ENCODE measurements around the gene OTOF. TPM values are rescaled to one million over a fixed set of nuclear protein-coding genes. Genes with fewer than 3 reads are reported as not detected.

The OTOF gene
- total and polyA plus RNA-seq, 12 donors, result 0.03 to 0.25 (median 0.08) TPM; not detected in 8

DNA sequence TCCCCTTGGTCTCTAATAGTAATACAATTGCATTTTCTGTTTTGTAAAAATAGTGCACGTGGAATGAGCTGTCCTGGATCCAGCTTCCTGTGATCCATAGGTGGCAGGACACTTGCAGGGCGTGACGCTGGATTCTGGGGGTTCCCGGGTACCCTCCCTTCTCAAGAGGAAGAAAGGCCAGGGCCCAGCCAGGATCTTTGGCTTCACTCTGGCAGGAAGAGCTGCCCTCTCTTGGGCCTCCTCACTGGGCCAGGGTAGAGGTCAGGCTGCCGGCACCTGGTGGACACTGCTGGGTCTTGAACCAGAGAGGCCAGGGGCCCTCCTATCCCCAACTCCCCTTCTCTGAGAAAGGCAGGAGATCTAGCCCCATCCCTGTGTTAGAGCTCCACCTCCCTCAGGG lies 37.8 kb upstream of the OTOF start:
- Histone ChIP-seq H3K27me3 (peaks cover 0 to 23% (median 20%) of the 10 kb centered on the region in 7 donors), H3K4me3 (no peak overlapping the region), H3K36me3 (no peaks in the 10 kb centered on the region), H3K4me1 (no peaks in the 10 kb centered on the region), H3K9me3 (no peaks in the 10 kb centered on the region), H3K27ac (no peak overlapping the region)
- TF ChIP-seq, protein P1, sequence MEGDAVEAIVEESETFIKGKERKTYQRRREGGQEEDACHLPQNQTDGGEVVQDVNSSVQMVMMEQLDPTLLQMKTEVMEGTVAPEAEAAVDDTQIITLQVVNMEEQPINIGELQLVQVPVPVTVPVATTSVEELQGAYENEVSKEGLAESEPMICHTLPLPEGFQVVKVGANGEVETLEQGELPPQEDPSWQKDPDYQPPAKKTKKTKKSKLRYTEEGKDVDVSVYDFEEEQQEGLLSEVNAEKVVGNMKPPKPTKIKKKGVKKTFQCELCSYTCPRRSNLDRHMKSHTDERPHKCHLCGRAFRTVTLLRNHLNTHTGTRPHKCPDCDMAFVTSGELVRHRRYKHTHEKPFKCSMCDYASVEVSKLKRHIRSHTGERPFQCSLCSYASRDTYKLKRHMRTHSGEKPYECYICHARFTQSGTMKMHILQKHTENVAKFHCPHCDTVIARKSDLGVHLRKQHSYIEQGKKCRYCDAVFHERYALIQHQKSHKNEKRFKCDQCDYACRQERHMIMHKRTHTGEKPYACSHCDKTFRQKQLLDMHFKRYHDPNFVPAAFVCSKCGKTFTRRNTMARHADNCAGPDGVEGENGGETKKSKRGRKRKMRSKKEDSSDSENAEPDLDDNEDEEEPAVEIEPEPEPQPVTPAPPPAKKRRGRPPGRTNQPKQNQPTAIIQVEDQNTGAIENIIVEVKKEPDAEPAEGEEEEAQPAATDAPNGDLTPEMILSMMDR (IDR thresholded peaks at IDR 0.05), result no peak
- 61 to 75% methylated on average over 5 of the region's 5 CpGs for WGBS, 2 donors
- ATAC-seq, result no peak
- DNase-seq, result no peak
- intact Hi-C loops (cut with DNase I), result no loop called here

DNA sequence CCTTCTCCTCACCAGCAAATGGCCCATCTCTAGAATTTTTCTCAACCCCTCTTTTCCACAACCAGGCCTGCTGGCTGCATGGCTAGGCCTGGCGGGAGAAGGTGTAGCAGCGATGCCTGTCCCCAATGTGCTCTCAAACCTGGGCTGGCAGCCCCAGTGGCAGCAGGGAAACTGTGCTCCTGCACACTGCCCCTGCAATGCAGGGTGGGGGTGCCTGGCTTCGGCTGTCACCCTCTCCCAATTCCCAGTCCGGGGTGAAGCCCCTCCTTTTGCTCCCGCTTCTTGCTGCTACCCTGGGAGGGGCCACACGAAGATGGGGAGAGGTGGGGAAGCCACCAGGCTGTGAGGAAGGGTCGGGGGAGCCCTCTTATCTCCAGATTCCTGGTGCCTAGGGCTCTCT lies 36.1 kb upstream of the OTOF start:
- Histone ChIP-seq H3K4me3 (no peak overlapping the region), H3K4me1 (no peaks in the 10 kb centered on the region), H3K27ac (no peak overlapping the region), H3K9me3 (no peaks in the 10 kb centered on the region), H3K36me3 (no peaks in the 10 kb centered on the region), H3K27me3 (peaks cover 0 to 13% (median 5%) of the 10 kb centered on the region in 7 donors)
- intact Hi-C loops (cut with DNase I), result no loop called here
- 80 to 82% methylated on average over 7 of the region's 7 CpGs for WGBS, 2 donors
- peak in 1 of 8 donors; percentile 12 for ATAC-seq
- TF ChIP-seq, protein P1 (IDR thresholded peaks at IDR 0.05), result no peak
- no peak for DNase-seq

DNA sequence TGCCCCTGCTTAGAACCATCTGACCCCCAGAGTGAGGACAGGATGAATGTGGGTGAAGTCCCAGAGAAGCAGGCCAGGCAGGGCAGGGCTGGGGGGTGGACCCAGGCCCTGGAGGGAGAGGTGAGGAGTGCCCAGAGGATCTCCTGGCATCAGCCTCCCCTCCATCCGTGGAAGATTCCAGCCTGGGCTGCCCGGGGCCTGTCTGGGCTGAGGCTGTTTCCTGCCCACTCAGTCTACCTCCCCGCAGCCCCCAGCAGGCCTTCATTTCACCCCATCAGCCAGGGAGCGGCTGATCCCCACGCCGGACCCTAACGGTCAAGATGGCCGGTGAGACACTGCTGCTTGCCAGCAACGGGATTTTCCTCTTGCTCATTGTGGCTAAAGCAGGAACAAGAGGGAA lies 35.3 kb upstream of the OTOF start:
- H3K36me3 ChIP-seq, result no peaks in the 10 kb centered on the region
- intact Hi-C loops (cut with DNase I), result no loop called here
- no peak for DNase-seq
- WGBS, 2 donors, result 73 to 85% methylated on average over 9 of the region's 9 CpGs
- no peaks in the 10 kb centered on the region for H3K4me1 ChIP-seq
- TF ChIP-seq, protein P1 (IDR thresholded peaks at IDR 0.05), result no peak
- no peak overlapping the region for H3K27ac ChIP-seq
- peaks cover 0 to 5% (median 0%) of the 10 kb centered on the region in 7 donors for H3K27me3 ChIP-seq
- no peak for ATAC-seq
- H3K4me3 ChIP-seq, result no peak overlapping the region
- no peaks in the 10 kb centered on the region for H3K9me3 ChIP-seq

DNA sequence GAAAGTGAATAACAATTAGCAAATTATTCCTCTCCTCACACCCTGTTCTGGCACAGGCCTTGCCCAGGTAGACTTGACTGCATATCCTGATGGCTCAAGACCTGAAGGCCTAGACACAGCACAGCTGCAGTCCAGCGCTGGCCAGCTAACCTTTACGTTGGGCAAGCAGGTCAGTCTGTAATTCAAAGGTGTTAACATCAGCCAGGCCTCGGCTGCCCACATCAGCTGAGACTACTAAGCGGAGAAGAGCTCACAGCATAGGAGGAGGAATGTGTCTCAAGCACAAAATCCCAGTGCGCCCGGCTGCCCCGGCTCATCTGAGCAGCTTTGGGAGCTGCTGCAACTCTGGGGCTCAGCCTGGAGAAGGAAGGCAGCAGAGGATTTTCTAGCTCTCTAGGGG lies 33.5 kb upstream of the OTOF start:
- Histone ChIP-seq H3K9me3 (no peaks in the 10 kb centered on the region), H3K36me3 (no peaks in the 10 kb centered on the region), H3K4me3 (no peak overlapping the region), H3K4me1 (no peaks in the 10 kb centered on the region), H3K27me3 (peaks cover 0 to 5% (median 0%) of the 10 kb centered on the region in 7 donors), H3K27ac (no peak overlapping the region)
- intact Hi-C loops (cut with DNase I), result no loop called here
- 92 to 95% methylated on average over 7 of the region's 7 CpGs for WGBS, 2 donors
- DNase-seq, result no peak
- TF ChIP-seq, protein P1 (IDR thresholded peaks at IDR 0.05), result no peak
- ATAC-seq, result no peak
